Retina (tissue), 1 donor: ENCODE results near the gene DDR1.
A peak's percentile ranks its signal among the peaks of the same experiment; 100 is the strongest.
"Not testable (repeated sequence)": the region's sequence is repeated elsewhere in the genome, so short reads cannot be mapped to it uniquely, and the experiment has no call there.

Experiments used
- DNase-seq: peaks from one replicate; pipeline ENCODE4 v3.0.0-alpha.2; 2016

The DDR1 gene

DNA sequence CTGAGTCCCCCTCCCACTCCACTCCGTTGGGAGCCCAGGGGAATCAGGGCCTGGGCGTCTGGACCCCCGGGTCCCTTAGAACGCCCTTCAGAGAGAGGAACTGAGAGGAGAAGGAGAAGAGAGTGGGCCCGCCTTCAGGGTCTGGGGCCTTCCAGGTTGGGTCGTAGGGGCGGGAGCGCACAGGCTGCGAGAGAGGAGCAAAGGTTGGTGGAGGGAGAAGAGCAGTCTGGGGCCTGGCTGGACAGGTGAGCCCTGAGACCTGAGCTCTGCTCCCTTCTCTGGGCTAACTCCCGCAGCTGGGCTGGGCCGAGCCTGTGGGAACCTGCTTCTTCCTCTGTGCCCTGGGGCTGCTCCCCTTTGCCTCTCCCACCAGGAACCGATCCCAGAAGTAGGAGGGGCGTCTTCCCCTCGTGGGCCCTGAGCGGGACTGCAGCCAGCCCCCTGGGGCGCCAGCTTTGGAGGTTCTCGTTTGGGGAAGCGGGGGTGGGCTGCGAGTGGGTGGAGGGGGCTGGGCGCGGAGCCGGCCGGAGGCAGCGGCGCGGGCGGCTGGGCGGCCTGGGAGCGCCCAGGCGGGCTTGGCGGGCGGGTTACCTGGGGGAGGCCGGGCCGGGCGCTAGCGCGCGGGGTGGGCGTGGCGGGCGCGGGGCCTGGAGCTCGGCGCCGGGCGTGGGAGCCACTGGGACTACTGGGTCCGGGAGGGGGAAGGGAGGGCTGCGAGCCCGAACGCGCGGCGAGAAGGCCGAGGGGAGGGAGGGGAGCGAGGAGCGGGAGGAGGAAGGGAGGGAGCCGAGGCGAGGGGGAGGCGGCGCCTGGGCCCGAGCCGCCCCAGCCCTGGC lies at the start of gene DDR1:
Gene DDR1 (plus strand): TSS at position 835 of the 836 bp plus-strand sequence. CDS start 4,211 bp downstream, outside the sequence.
- peak; percentile 72 for DNase-seq

GRCh38 chr6:30834646-30835045 lies 49.7 kb upstream of the DDR1 start:
- no peak for DNase-seq

DNA sequence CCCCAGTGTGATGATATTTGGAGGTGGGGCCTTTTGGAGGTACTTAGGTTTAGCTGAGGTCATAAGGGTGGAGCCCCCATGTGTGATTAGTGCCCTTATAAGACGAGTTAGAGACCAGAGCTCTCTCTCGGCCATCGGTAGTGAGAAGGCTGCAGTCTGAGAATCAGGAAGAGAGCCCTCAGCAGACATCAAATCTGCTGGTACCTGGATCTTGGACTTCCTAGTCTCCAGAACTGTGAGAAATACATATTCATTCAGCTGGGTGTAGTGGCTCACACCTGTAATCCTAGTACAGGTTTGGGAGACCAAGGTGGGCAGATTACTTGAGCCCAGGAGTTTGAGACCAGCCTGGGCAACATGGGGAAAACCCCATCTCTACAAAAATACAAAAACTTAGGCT lies 48.7 kb upstream of the DDR1 start:
- no peak for DNase-seq

- DNase-seq, result no peak
Observed at GRCh38 chr6:30836431-30836866, 47.9 kb upstream of the DDR1 start.

DNA sequence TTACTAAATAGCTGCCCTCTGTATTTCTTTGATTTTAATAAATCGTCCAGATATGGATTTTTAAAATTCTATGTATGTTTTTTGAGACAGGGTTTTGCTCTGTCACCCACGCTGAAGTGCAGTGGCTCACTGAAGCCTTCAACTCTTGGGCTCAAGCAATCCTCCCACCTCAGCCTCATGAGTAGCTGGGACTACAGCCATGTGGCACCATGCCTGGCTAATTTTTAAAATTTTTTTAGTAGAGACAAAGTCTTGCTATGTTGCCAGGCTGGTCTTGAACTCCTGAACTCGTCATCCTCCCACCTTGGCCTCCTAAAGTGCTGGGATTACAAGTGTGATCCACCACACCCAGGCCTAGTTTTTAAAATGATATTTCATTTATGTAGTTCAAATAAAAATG lies 47.4 kb upstream of the DDR1 start:
- no peak for DNase-seq

- no peak for DNase-seq
Observed at GRCh38 chr6:30837432-30837831, 46.9 kb upstream of the DDR1 start.

- DNase-seq, result no peak
Observed at GRCh38 chr6:30837870-30838269, 46.4 kb upstream of the DDR1 start.

DNA sequence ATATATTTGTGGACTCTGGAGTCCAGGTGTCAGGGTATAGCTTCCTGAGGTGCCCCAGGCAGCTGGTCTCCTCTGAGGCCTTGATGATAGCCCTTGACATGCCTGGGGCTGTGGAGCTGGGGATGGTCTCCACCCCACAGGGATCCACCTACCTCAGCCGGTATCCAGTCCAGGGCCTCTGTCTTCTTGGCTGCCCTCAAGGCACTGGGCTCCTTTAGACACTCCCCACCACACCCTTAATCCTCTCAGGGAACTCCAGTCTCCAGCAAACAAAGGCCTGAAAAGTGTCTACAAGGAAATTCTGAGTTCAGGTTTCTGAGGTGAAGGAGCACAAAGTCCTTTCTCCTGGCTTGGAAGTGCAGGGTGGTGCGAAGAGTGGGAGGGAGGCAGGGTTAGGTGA lies 44.6 kb upstream of the DDR1 start:
- DNase-seq, result no peak

- DNase-seq, result no peak
Observed at GRCh38 chr6:30840084-30840934, 44.0 kb upstream of the DDR1 start.

- no peak for DNase-seq
Observed at GRCh38 chr6:30840935-30841643, 43.2 kb upstream of the DDR1 start.

DNA sequence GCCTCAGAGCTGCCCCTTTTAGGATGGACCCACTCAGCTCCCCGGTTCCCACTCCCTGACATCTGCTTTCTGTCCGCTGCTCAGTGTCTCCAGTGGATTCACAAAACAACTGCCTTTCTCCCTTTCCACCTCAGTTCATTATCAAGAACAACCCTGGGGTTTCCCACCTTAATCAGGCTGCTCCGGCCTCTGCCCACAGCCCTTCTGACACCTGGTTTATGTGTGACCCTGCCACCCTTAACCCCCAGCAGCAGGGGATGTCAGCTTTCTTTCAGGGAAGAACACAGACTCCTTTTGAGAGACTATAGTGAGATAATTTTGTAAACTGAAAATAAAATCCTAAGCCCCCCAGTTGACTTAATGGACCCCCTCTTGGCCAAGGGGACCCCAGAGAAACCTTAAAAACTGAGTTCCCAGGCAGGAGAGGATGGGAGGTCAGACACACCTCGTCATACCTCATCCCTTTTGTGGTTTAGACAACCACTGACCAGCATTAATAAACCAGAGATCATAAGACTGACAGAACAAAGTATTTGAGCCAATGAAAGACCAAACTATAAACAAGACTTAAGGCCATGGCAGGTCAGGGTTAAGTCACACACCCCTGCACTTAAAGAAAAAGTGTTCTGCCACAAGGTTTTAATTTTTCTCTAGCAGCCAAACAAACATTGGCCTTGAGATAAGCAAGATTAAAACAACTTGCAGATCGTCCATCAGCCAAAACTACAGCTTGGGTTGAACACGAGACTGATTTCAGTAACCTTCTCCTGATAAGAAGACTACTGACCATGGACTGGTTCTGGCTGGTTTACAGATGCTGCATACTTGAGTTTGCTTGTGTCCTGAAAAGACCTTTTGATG lies 42.4 kb upstream of the DDR1 start:
- no peak for DNase-seq

DNA sequence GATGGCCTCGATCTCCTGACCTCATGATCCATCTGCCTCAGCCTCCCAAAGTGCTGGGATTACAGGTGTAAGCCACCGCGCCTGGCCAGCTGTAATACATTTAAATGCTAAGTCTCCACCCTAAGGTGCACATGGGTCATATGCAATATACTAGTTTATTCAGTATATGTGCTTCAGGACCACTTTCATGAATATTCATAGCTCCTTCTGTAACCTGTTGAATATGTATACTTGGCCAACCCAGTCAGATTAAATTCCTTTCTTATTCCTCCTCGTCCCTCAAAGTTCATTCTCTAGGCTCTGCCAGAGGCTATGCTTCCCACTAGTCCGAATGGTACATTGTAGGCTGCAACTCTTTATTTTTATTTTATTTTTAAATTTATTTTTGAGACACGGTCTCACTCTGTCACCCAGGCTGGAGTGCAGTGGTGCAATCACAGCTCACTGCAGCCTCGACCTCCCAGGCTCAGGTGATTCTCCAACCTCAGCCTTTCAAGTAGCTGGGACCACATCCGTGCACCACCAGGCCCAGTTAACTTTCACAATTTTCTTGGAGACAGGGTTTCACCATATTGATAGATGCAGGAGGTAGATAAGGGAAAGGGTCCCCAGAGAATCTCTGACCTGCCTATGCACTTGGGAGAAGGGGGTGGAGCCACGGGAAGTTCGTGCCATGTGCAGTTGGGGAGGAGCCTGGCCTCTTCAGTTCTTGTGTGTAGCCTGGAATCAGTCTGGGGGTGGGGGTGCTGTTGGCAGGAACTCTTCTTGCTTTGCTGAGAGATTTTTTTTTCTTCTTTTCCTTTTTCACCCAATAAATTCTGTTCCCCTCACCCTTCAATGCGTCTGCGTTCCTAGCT lies 41.3 kb upstream of the DDR1 start:
- no peak for DNase-seq

DNA sequence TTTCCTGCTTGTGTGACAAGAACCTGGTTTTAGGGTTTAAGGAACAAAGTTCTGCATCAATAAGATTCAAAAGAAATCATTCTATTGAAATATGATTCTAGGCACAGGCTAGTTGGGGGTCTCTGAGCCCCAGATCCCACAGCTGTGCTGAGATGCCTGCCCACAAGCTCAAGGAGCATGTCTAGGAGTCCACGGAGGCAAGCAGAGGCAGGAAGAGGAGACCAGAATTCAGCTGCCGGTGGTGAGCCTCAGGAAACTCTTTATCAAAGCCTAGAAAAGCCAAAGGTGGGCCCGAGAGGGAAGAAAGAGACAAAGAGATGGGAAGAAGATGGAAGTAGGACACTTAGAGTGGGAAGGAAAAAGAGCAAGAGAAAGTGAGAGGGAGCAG lies 40.7 kb upstream of the DDR1 start:
- DNase-seq, result no peak

- no peak for DNase-seq
Observed at GRCh38 chr6:30844118-30844535, 40.2 kb upstream of the DDR1 start.

GRCh38 chr6:30845183-30845582 lies 39.1 kb upstream of the DDR1 start:
- no peak for DNase-seq

- peak; percentile 61 for DNase-seq
Observed at GRCh38 chr6:30847421-30847970, 36.8 kb upstream of the DDR1 start.

GRCh38 chr6:30847971-30848436 lies 36.3 kb upstream of the DDR1 start:
- no peak for DNase-seq

DNA sequence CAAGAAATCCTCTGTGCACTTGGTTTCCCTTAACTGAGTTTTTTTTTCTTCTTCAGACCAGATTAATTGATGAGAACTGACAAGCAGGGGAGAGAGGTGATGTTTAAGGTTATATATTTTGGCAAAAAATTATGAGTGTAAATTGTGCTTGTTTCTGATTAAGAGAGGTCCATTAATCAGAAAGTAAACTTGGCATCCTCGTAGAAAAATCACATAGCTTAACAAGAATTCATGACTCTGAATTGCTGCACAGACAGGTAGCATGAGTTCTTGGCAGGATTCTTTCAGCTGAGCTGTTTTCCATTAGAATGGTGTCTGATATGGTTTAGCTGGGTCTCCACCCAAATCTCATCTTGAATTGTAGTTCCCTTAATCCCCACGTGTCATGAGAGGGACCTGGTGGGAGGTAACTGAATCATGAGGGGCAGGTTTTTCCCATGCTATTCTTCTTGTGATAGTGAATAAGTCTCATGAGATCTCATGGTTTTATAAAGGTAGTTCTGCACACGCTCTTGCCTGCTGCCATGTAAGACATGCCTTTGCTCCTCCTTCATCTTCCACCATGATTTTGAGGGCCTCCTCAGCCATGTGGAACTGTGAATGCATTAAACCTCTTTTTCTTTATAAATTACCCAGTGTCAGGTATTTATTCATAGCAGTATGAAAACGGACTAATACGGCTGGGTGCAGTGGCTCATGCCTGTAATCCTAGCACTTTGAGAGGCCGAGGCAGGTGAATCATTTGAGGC lies 34.2 kb upstream of the DDR1 start:
- DNase-seq, result no peak

DNA sequence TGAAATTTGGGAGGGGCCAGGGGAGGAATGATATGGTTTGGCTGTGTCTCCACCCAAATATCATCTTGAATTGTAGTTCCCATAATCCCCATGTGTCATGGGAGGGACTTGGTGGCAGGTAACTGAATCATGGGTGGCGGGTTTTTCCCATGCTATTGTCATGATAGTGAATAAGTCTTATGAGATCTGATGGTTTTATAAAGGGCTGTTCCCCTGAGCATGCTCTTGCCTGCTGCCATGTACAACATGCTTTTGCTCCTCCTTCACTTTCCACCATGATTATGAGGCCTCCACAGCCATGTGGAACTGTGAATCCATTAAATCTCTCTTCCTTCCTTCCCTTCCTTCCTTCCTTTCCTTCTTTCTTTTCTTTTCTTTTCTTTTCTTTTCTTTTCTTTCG lies 31.9 kb upstream of the DDR1 start:
- not testable (repeated sequence) for DNase-seq
